Inflammatory macrophage treated with lipopolysaccharide for 1 hour (primary cell): ENCODE results near the gene LRRC3.

Experiments
- DNase-seq, 2 donors: peaks; one replicate each; pipeline ENCODE4 v3.0.0-alpha.2; 2020 to 2022

The LRRC3 gene

GRCh38 chr21:44480200-44481053 is 25.1 kb downstream of the LRRC3 start:
- no peak for DNase-seq

- no peak for DNase-seq
These were observed 27.4 kb downstream of the LRRC3 start for GRCh38 chr21:44482581-44483287.

- no peak for DNase-seq
These were observed 28.3 kb downstream of the LRRC3 start for GRCh38 chr21:44483288-44484237.

GRCh38 chr21:44484498-44485253 is 29.4 kb downstream of the LRRC3 start:
- no peak for DNase-seq

GRCh38 chr21:44485254-44485793 is 30.0 kb downstream of the LRRC3 start:
- DNase-seq, result no peak

GRCh38 chr21:44485796-44486195 is 30.5 kb downstream of the LRRC3 start:
- no peak for DNase-seq

- DNase-seq, result no peak
These were observed 31.0 kb downstream of the LRRC3 start for GRCh38 chr21:44486302-44486701.

- peak in 1 of 2 donors; percentile 53 for DNase-seq
These were observed 32.5 kb downstream of the LRRC3 start for GRCh38 chr21:44487831-44488230.

- no peak for DNase-seq
These were observed 34.7 kb downstream of the LRRC3 start for GRCh38 chr21:44489962-44490361.

GRCh38 chr21:44490405-44490804 is 35.1 kb downstream of the LRRC3 start:
- DNase-seq, result no peak

GRCh38 chr21:44490816-44491215 is 35.5 kb downstream of the LRRC3 start:
- no peak for DNase-seq

- DNase-seq, result peak; percentile 20 to 25
These were observed 37.5 kb downstream of the LRRC3 start for GRCh38 chr21:44492567-44493385.

GRCh38 chr21:44494418-44494817 is 39.1 kb downstream of the LRRC3 start:
- no peak for DNase-seq

- no peak for DNase-seq
These were observed 39.6 kb downstream of the LRRC3 start for GRCh38 chr21:44494956-44495355.

- no peak for DNase-seq
These were observed 40.6 kb downstream of the LRRC3 start for GRCh38 chr21:44495611-44496563.

- no peak for DNase-seq
These were observed 41.5 kb downstream of the LRRC3 start for GRCh38 chr21:44496564-44497550.

GRCh38 chr21:44497703-44498126 is 42.4 kb downstream of the LRRC3 start:
- DNase-seq, result peak in 1 of 2 donors; percentile 23
